ENCODE measurements around the gene EVI2B. TPM values are rescaled to one million over a fixed set of nuclear protein-coding genes. Genes with fewer than 3 reads are reported as not detected.

Gene EVI2B
- total RNA-seq, 1 donor from 2014 or later: not detected

DNA sequence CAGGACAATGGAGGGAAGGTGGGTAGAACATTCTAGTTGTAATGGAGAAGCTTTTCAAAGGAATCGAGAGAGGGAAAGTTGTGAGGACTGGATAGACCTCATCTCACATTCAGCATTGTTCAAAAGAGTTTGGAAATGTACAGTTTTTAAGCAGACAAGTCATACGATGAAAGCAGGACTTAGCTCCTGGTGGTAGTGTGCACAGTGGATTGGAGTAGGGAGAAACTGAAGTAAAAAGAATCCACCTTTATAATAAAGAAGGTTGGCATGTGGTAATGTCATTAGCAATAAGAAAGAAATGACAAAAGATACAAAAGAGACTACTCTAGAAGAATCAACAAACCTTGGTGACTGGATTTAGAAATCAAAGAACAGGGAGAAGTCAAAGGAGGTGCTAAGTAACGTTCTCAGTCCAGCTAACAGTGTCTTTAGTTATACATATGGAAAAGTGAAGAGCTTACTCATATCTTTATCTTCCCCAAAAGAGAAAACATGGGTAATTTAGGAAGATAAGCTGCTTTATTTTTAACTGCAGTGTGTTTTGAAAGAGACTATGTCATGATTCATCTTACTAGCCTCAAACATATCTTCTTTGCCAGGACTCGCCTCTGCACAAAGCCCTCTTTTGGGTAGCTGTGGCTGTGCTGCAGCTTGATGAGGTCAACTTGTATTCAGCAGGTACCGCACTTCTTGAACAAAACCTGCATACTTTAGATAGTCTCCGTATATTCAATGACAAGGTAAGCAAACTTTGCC, 26.2 kb upstream of the EVI2B start:
- H3K36me3 Mint-ChIP-seq (ENCODE audit: unreplicated experiment): peaks cover 26% of the 10 kb centered on the region
- TF ChIP-seq, protein P1, sequence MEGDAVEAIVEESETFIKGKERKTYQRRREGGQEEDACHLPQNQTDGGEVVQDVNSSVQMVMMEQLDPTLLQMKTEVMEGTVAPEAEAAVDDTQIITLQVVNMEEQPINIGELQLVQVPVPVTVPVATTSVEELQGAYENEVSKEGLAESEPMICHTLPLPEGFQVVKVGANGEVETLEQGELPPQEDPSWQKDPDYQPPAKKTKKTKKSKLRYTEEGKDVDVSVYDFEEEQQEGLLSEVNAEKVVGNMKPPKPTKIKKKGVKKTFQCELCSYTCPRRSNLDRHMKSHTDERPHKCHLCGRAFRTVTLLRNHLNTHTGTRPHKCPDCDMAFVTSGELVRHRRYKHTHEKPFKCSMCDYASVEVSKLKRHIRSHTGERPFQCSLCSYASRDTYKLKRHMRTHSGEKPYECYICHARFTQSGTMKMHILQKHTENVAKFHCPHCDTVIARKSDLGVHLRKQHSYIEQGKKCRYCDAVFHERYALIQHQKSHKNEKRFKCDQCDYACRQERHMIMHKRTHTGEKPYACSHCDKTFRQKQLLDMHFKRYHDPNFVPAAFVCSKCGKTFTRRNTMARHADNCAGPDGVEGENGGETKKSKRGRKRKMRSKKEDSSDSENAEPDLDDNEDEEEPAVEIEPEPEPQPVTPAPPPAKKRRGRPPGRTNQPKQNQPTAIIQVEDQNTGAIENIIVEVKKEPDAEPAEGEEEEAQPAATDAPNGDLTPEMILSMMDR (IDR thresholded peaks at IDR 0.05): no peak
- no peak overlapping the region for H3K4me3 Mint-ChIP-seq (ENCODE audit: unreplicated experiment)
- DNase-seq (ENCODE audit: extremely low spot score, unreplicated experiment): no peak
- H3K9me3 Mint-ChIP-seq (ENCODE audit: unreplicated experiment): no peaks in the 10 kb centered on the region
- H3K27ac Mint-ChIP-seq (ENCODE audit: unreplicated experiment): no peak overlapping the region
- H3K27me3 Mint-ChIP-seq (ENCODE audit: unreplicated experiment): no peaks in the 10 kb centered on the region
- H3K4me1 Mint-ChIP-seq (ENCODE audit: unreplicated experiment): peaks cover 4% of the 10 kb centered on the region

- no peak for DNase-seq (ENCODE audit: extremely low spot score, unreplicated experiment)
- no peaks in the 10 kb centered on the region for H3K9me3 Mint-ChIP-seq (ENCODE audit: unreplicated experiment)
- H3K4me3 Mint-ChIP-seq (ENCODE audit: unreplicated experiment): no peak overlapping the region
- peaks cover 25% of the 10 kb centered on the region for H3K4me1 Mint-ChIP-seq (ENCODE audit: unreplicated experiment)
- TF ChIP-seq, protein P1 (IDR thresholded peaks at IDR 0.05): no peak
- no peaks in the 10 kb centered on the region for H3K27me3 Mint-ChIP-seq (ENCODE audit: unreplicated experiment)
- H3K36me3 Mint-ChIP-seq (ENCODE audit: unreplicated experiment): peaks cover 28% of the 10 kb centered on the region
- peak overlapping the region; percentile 74 for H3K27ac Mint-ChIP-seq (ENCODE audit: unreplicated experiment)
These were observed 15.4 kb upstream of the EVI2B start for GRCh38 chr17:31329221-31329620.

- DNase-seq (ENCODE audit: extremely low spot score, unreplicated experiment): no peak
These were observed 14.3 kb upstream of the EVI2B start for GRCh38 chr17:31328160-31328535.

GRCh38 chr17:31327534-31328159, 13.8 kb upstream of the EVI2B start:
- peaks cover 25% of the 10 kb centered on the region for H3K4me1 Mint-ChIP-seq (ENCODE audit: unreplicated experiment)
- no peaks in the 10 kb centered on the region for H3K9me3 Mint-ChIP-seq (ENCODE audit: unreplicated experiment)
- DNase-seq (ENCODE audit: extremely low spot score, unreplicated experiment): no peak
- H3K36me3 Mint-ChIP-seq (ENCODE audit: unreplicated experiment): peaks cover 25% of the 10 kb centered on the region
- TF ChIP-seq, protein P1 (IDR thresholded peaks at IDR 0.05): no peak
- H3K27ac Mint-ChIP-seq (ENCODE audit: unreplicated experiment): peak overlapping the region; percentile 54
- no peaks in the 10 kb centered on the region for H3K27me3 Mint-ChIP-seq (ENCODE audit: unreplicated experiment)
- no peak overlapping the region for H3K4me3 Mint-ChIP-seq (ENCODE audit: unreplicated experiment)

More at GRCh38 chr17:31328160-31328535, 14.3 kb upstream of the EVI2B start:
- H3K27ac Mint-ChIP-seq (ENCODE audit: unreplicated experiment): peak overlapping the region; percentile 54
- peaks cover 25% of the 10 kb centered on the region for H3K4me1 Mint-ChIP-seq (ENCODE audit: unreplicated experiment)
- no peaks in the 10 kb centered on the region for H3K9me3 Mint-ChIP-seq (ENCODE audit: unreplicated experiment)
- TF ChIP-seq, protein P1 (IDR thresholded peaks at IDR 0.05): no peak
- peaks cover 25% of the 10 kb centered on the region for H3K36me3 Mint-ChIP-seq (ENCODE audit: unreplicated experiment)
- no peak overlapping the region for H3K4me3 Mint-ChIP-seq (ENCODE audit: unreplicated experiment)
- H3K27me3 Mint-ChIP-seq (ENCODE audit: unreplicated experiment): no peaks in the 10 kb centered on the region

GRCh38 chr17:31323551-31323950, 9.7 kb upstream of the EVI2B start:
- Mint-ChIP-seq H3K36me3 (ENCODE audit: unreplicated experiment) (peaks cover 17% of the 10 kb centered on the region), H3K27ac (ENCODE audit: unreplicated experiment) (no peak overlapping the region), H3K4me3 (ENCODE audit: unreplicated experiment) (no peak overlapping the region), H3K27me3 (ENCODE audit: unreplicated experiment) (no peaks in the 10 kb centered on the region), H3K9me3 (ENCODE audit: unreplicated experiment) (no peaks in the 10 kb centered on the region), H3K4me1 (ENCODE audit: unreplicated experiment) (peaks cover 29% of the 10 kb centered on the region)
- TF ChIP-seq, protein P1 (IDR thresholded peaks at IDR 0.05): no peak
- no peak for DNase-seq (ENCODE audit: extremely low spot score, unreplicated experiment)
